Epithelial cell of esophagus (primary cell): ENCODE results near the gene ZNF263.

Experiments used
- DNase-seq: peaks from one replicate; pipeline ENCODE4 v3.0.0; 2010; ENCODE audit warnings: low read depth
- H3K4me3 ChIP-seq: 2 replicates; pipeline ENCODE4 v1.5.1; 2011; ENCODE audit warnings: mild to moderate bottlenecking, low read length, control low read depth
- TF ChIP-seq, protein P1 (sequence below): IDR thresholded peaks from 2 replicates; pipeline ENCODE4 v1.5.1; 2011; ENCODE audit warnings: low read depth, mild to moderate bottlenecking, low read length, control low read depth, inconsistent platforms; ENCODE audit not compliant: insufficient read depth; ENCODE audit errors: missing control alignments

Gene ZNF263

GRCh38 chr16:3321816-3322215 is 38.5 kb downstream of the ZNF263 start:
- TF ChIP-seq, protein P1, sequence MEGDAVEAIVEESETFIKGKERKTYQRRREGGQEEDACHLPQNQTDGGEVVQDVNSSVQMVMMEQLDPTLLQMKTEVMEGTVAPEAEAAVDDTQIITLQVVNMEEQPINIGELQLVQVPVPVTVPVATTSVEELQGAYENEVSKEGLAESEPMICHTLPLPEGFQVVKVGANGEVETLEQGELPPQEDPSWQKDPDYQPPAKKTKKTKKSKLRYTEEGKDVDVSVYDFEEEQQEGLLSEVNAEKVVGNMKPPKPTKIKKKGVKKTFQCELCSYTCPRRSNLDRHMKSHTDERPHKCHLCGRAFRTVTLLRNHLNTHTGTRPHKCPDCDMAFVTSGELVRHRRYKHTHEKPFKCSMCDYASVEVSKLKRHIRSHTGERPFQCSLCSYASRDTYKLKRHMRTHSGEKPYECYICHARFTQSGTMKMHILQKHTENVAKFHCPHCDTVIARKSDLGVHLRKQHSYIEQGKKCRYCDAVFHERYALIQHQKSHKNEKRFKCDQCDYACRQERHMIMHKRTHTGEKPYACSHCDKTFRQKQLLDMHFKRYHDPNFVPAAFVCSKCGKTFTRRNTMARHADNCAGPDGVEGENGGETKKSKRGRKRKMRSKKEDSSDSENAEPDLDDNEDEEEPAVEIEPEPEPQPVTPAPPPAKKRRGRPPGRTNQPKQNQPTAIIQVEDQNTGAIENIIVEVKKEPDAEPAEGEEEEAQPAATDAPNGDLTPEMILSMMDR = no peak
- H3K4me3 ChIP-seq = no peak overlapping the region

DNA sequence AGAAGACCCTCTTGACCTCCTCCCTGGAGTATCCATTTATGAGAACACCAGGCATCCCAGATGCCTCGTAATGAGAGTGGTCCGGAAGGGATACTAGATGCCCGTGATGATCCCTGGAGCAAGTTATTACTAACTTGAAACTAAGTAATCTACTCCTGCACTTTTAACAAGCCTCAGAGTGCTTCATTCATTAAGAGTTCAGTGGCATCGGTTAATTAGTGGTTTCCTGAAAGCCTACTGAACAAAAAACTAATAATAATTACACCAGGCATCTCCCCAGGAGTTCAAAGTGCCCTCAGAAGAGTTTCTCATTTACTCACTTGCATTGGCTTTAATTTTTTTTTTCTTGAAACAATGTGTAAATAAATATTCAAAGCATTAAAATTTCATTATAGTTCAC is 44.2 kb downstream of the ZNF263 start:
- no peak for DNase-seq
- TF ChIP-seq, protein P1 = no peak

More at GRCh38 chr16:3321816-3322215, 38.5 kb downstream of the ZNF263 start:
- DNase-seq = no peak

GRCh38 chr16:3328104-3328503 is 44.8 kb downstream of the ZNF263 start:
- H3K4me3 ChIP-seq = no peak overlapping the region
- TF ChIP-seq, protein P1 = no peak
- no peak for DNase-seq

More for the DNA sequence above, 44.2 kb downstream of the ZNF263 start:
- no peak overlapping the region for H3K4me3 ChIP-seq

GRCh38 chr16:3328643-3329042 is 45.4 kb downstream of the ZNF263 start:
- TF ChIP-seq, protein P1 = no peak
- DNase-seq = no peak
- H3K4me3 ChIP-seq = no peak overlapping the region
